Loucy (cell line): Measurements from ENCODE around the gene LHPP.
A peak's percentile ranks its signal among the peaks of the same experiment; 100 is the strongest.

Experiments
- H2AFZ ChIP-seq: fragments of 200-600 bp; sonication (generic); 2 replicates; pipeline ENCODE4 v1.6.0; 2016; ENCODE audit warnings: antibody characterized with exemption, mild to moderate bottlenecking, low read length, moderate library complexity
- H3F3A ChIP-seq: fragments of 200-600 bp; 2 replicates; pipeline ENCODE4 v1.6.0; 2016; ENCODE audit warnings: antibody characterized with exemption, low read depth, mild to moderate bottlenecking
- H3K27me3 ChIP-seq: fragments of 200-600 bp; sonication (generic); 2 replicates; pipeline ENCODE4 v1.6.1; 2014; ENCODE audit warnings: low read length, mild to moderate bottlenecking; ENCODE audit not compliant: insufficient read depth, poor library complexity, severe bottlenecking
- H3K36me3 ChIP-seq: fragments of 200-600 bp; sonication (generic); 2 replicates; pipeline ENCODE4 v1.6.1; 2016; ENCODE audit warnings: low read length; ENCODE audit not compliant: insufficient read depth
- H3K4me1 ChIP-seq: fragments of 200-600 bp; sonication (generic); 2 replicates; pipeline ENCODE4 v1.5.1; 2014; ENCODE audit warnings: low read length, mild to moderate bottlenecking; ENCODE audit not compliant: insufficient read depth, poor library complexity, severe bottlenecking
- H3K4me2 ChIP-seq: fragments of 200-600 bp; sonication (generic); 2 replicates; pipeline ENCODE4 v1.6.0; 2014; ENCODE audit warnings: antibody characterized with exemption, low read length, low read depth, mild to moderate bottlenecking; ENCODE audit not compliant: poor library complexity, severe bottlenecking
- H3K4me3 ChIP-seq: fragments of 200-600 bp; sonication (generic); 2 replicates; pipeline ENCODE4 v1.5.1; 2014; ENCODE audit warnings: low read length, mild to moderate bottlenecking, mixed read lengths; ENCODE audit not compliant: poor library complexity, severe bottlenecking
- H3K79me2 ChIP-seq: fragments of 200-600 bp; sonication (generic); 2 replicates; pipeline ENCODE4 v1.6.1; 2014; ENCODE audit warnings: low read length; ENCODE audit not compliant: insufficient read depth
- H3K9ac ChIP-seq: fragments of 200-600 bp; sonication (generic); 2 replicates; pipeline ENCODE4 v1.6.0; 2014; ENCODE audit warnings: mild to moderate bottlenecking, low read depth, low read length, moderate library complexity; ENCODE audit not compliant: poor library complexity, severe bottlenecking
- H3K9me2 ChIP-seq: fragments of 200-600 bp; sonication (generic); replicated peaks from 2 replicates; pipeline ENCODE4 v1.6.1; 2016; ENCODE audit warnings: low read depth, low read length, mixed read lengths
- H3K9me3 ChIP-seq: fragments of 200-600 bp; sonication (generic); 2 replicates; pipeline ENCODE4 v1.6.1; 2014; ENCODE audit warnings: mild to moderate bottlenecking, antibody characterized with exemption, low read length, low read depth; ENCODE audit not compliant: insufficient read depth
- H4K20me1 ChIP-seq: fragments of 200-600 bp; sonication (generic); 2 replicates; pipeline ENCODE4 v1.6.0; 2014; ENCODE audit warnings: antibody characterized with exemption, low read length, mild to moderate bottlenecking; ENCODE audit not compliant: insufficient read depth, poor library complexity, severe bottlenecking
- EZH2phosphoT487 ChIP-seq: fragments of 200-600 bp; IDR thresholded peaks from 2 replicates; pipeline ENCODE4 v1.6.1; 2018; ENCODE audit warnings: antibody characterized with exemption, mild to moderate bottlenecking, moderate library complexity, borderline replicate concordance
- TF ChIP-seq, protein P1 (sequence below): fragments of 200-600 bp; sonication (generic); conservative IDR thresholded peaks from 2 replicates; pipeline ENCODE4 v1.5.1; 2014; ENCODE audit warnings: mild to moderate bottlenecking, antibody characterized with exemption, low read length

Gene LHPP

DNA sequence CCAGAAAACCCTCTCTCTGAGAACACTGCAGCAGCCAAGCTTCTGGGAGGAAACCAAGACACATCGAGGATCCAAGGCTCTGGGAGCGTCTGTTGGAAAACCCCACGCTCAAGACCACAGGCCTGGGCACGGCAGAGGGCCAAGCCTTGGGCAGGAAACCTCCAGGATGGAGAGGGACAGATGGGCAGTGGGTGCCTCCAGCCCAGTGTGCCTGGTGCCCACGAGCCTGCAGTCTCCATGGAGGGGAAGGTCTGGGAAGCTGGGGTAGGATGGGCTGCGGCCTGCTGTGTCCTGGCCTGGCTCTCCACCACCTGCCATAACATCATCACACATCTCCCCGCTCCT lies 186.5 kb downstream of the LHPP start:
- no peaks in the 10 kb centered on the region for H3K27me3 ChIP-seq
- peaks cover 5% of the 10 kb centered on the region for H4K20me1 ChIP-seq
- no peak overlapping the region for H2AFZ ChIP-seq
- TF ChIP-seq EZH2phosphoT487, result no peak
- TF ChIP-seq, protein P1, sequence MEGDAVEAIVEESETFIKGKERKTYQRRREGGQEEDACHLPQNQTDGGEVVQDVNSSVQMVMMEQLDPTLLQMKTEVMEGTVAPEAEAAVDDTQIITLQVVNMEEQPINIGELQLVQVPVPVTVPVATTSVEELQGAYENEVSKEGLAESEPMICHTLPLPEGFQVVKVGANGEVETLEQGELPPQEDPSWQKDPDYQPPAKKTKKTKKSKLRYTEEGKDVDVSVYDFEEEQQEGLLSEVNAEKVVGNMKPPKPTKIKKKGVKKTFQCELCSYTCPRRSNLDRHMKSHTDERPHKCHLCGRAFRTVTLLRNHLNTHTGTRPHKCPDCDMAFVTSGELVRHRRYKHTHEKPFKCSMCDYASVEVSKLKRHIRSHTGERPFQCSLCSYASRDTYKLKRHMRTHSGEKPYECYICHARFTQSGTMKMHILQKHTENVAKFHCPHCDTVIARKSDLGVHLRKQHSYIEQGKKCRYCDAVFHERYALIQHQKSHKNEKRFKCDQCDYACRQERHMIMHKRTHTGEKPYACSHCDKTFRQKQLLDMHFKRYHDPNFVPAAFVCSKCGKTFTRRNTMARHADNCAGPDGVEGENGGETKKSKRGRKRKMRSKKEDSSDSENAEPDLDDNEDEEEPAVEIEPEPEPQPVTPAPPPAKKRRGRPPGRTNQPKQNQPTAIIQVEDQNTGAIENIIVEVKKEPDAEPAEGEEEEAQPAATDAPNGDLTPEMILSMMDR, result no peak
- H3K4me2 ChIP-seq, result peak overlapping the region; percentile 66
- peak overlapping the region; percentile 63 for H3K4me3 ChIP-seq
- H3K9ac ChIP-seq, result peak overlapping the region; percentile 52
- peaks cover 79% of the 10 kb centered on the region; the same call in 1 of the 2 replicates for H3K79me2 ChIP-seq
- H3K4me1 ChIP-seq, result peaks cover 49% of the 10 kb centered on the region
- H3K9me2 ChIP-seq, result no peaks in the 10 kb centered on the region
- H3K36me3 ChIP-seq, result peaks cover 3% of the 10 kb centered on the region; the same call in 1 of the 2 replicates
- H3F3A ChIP-seq, result no peaks in the 10 kb centered on the region
- no peaks in the 10 kb centered on the region for H3K9me3 ChIP-seq

DNA sequence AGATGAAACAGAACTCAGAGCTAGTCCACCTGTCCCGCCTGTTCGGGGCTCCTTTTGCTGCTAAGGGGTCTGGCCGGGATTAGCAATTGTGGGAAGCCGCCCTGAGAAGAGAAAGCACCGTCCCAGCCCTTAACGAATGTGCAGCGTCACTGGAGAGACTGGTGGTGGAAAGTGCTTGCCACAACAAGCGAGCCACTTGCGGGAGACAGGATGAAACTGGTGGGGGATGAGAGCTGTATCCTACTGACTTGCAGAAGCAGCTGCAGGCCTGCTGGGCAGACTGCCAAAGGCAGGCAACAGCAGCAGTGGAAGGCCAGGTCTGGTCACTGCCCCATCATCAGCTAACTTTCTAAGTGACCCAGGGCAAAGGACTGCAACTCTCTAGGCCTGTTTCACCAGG lies 187.1 kb downstream of the LHPP start:
- peaks cover 49% of the 10 kb centered on the region for H3K4me1 ChIP-seq
- no peaks in the 10 kb centered on the region for H3K9me3 ChIP-seq
- H3K4me3 ChIP-seq, result no peak overlapping the region
- no peaks in the 10 kb centered on the region for H3K27me3 ChIP-seq
- H3K79me2 ChIP-seq, result peaks cover 74% of the 10 kb centered on the region; the same call in 1 of the 2 replicates
- no peaks in the 10 kb centered on the region for H3F3A ChIP-seq
- H3K4me2 ChIP-seq, result peak overlapping the region; percentile 66
- peaks cover 7% of the 10 kb centered on the region; the same call in 1 of the 2 replicates for H3K36me3 ChIP-seq
- no peaks in the 10 kb centered on the region for H3K9me2 ChIP-seq
- H4K20me1 ChIP-seq, result peaks cover 5% of the 10 kb centered on the region
- no peak for TF ChIP-seq EZH2phosphoT487
- TF ChIP-seq, protein P1, result no peak
- H2AFZ ChIP-seq, result no peak overlapping the region
- peak overlapping the region; percentile 52 for H3K9ac ChIP-seq

DNA sequence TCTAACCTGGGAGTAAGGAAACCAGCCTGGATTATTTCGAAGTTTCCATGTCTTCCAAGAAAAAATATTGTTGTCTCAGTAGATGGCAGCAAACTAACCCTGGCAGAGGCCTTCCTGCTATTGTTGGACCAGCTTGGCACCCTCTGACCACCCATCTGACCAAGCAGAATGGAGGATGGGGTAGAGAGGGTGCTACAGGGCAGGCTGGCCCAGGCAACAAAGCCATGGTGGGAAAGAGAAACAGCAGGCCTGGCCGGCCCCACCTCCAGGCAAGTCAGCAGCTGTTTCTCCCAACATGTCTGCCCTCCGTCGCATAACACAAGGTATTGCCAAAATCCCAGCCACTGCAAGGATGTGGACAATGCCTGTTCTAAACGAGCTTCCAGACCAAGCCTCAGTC lies 187.6 kb downstream of the LHPP start:
- peaks cover 73% of the 10 kb centered on the region; the same call in 1 of the 2 replicates for H3K79me2 ChIP-seq
- peaks cover 12% of the 10 kb centered on the region; the same call in 1 of the 2 replicates for H3K36me3 ChIP-seq
- peaks cover 5% of the 10 kb centered on the region for H4K20me1 ChIP-seq
- no peaks in the 10 kb centered on the region for H3F3A ChIP-seq
- no peaks in the 10 kb centered on the region for H3K9me3 ChIP-seq
- peaks cover 49% of the 10 kb centered on the region for H3K4me1 ChIP-seq
- H3K9me2 ChIP-seq, result no peaks in the 10 kb centered on the region
- H3K4me2 ChIP-seq, result peak overlapping the region; percentile 66
- H3K9ac ChIP-seq, result peak overlapping the region; percentile 9
- H3K4me3 ChIP-seq, result no peak overlapping the region
- H3K27me3 ChIP-seq, result no peaks in the 10 kb centered on the region
- no peak overlapping the region for H2AFZ ChIP-seq
- no peak for TF ChIP-seq EZH2phosphoT487

DNA sequence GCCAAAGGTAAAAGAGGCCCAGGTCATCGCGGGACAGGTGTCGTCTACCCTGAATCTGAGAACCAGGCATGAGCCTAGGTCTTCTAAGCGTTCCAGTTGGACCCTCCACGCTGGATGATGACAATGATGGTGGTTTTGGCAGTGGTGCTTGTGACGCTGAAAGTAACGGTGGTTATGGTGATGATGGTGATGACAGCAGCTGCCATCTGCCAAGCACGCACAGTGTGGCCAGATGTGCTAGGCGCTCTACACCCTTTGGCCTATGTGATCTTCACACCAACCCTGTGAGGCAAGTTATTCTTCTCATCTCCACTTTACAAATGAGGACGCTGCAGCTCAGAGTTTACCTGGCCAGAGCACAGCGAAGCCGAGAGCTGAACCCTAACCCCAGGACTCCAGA lies 188.6 kb downstream of the LHPP start:
- Histone ChIP-seq H3K9me2 (no peaks in the 10 kb centered on the region), H3K79me2 (peaks cover 70% of the 10 kb centered on the region; the same call in 1 of the 2 replicates), H3K9me3 (no peaks in the 10 kb centered on the region), H3K9ac (no peak overlapping the region), H3F3A (no peaks in the 10 kb centered on the region), H3K4me2 (peak overlapping the region; percentile 60), H3K4me3 (no peak overlapping the region), H3K4me1 (peaks cover 46% of the 10 kb centered on the region), H3K36me3 (peaks cover 16% of the 10 kb centered on the region; the same call in 1 of the 2 replicates), H3K27me3 (no peaks in the 10 kb centered on the region), H2AFZ (no peak overlapping the region), H4K20me1 (peaks cover 5% of the 10 kb centered on the region)
- TF ChIP-seq, protein P1, result no peak
- TF ChIP-seq EZH2phosphoT487, result no peak
